Measurements from ENCODE around the gene BCAR3. TPM values are rescaled to one million over a fixed set of nuclear protein-coding genes. Genes with fewer than 3 reads are reported as not detected.
"Not testable (repeated sequence)": the region's sequence is repeated elsewhere in the genome, so short reads cannot be mapped to it uniquely, and the experiment has no call there.

The BCAR3 gene
- total and polyA plus RNA-seq, 4 donors: 8.4 to 24.1 (median 16.0) TPM

GRCh38 chr1:93596329-93597089 is 85.1 kb downstream of the BCAR3 start:
- H3K4me3 ChIP-seq (ENCODE audit: low read length in 2 of 2): no peak overlapping the region
- no peak overlapping the region for H3K27ac ChIP-seq (ENCODE audit: low read depth in 1 of 2, low read length in 2 of 2)
- H3K9me3 ChIP-seq (ENCODE audit: control insufficient read depth, low read length): no peaks in the 10 kb centered on the region
- WGBS, 2 donors: 70 to 73% methylated on average over 4 of the region's 4 CpGs
- intact Hi-C loops (cut with DNase I): no loop called here
- ATAC-seq (ENCODE audit: low FRiP score) (no peak), DNase-seq (no peak)
- peaks cover 0 to 9% of the 10 kb centered on the region in 2 donors for H3K4me1 ChIP-seq (ENCODE audit: control insufficient read depth in 1 of 2, insufficient read depth in 2 of 2, low read length in 2 of 2)
- H3K27me3 ChIP-seq (ENCODE audit: control insufficient read depth in 1 of 2, insufficient read depth in 2 of 2, low read length in 1 of 2): no peaks in the 10 kb centered on the region
- no peaks in the 10 kb centered on the region for H3K36me3 ChIP-seq (ENCODE audit: control insufficient read depth in 1 of 2, insufficient read depth in 2 of 2, low read length in 1 of 2)

GRCh38 chr1:93595743-93596142 is 85.9 kb downstream of the BCAR3 start:
- Histone ChIP-seq H3K27ac (ENCODE audit: low read depth in 1 of 2, low read length in 2 of 2) (no peak overlapping the region), H3K27me3 (ENCODE audit: control insufficient read depth in 1 of 2, insufficient read depth in 2 of 2, low read length in 1 of 2) (no peaks in the 10 kb centered on the region), H3K9me3 (ENCODE audit: control insufficient read depth, low read length) (no peaks in the 10 kb centered on the region), H3K4me1 (ENCODE audit: control insufficient read depth in 1 of 2, insufficient read depth in 2 of 2, low read length in 2 of 2) (peaks cover 0 to 9% of the 10 kb centered on the region in 2 donors), H3K36me3 (ENCODE audit: control insufficient read depth in 1 of 2, insufficient read depth in 2 of 2, low read length in 1 of 2) (no peaks in the 10 kb centered on the region), H3K4me3 (ENCODE audit: low read length in 2 of 2) (no peak overlapping the region)
- intact Hi-C loops (cut with DNase I): no loop called here
- no peak for DNase-seq
- WGBS, 2 donors: 22 to 32% methylated on average over 4 of the region's 4 CpGs
- no peak for ATAC-seq (ENCODE audit: low FRiP score)

GRCh38 chr1:93595266-93595665 is 86.4 kb downstream of the BCAR3 start:
- intact Hi-C loops (cut with DNase I): no loop called here
- H3K9me3 ChIP-seq (ENCODE audit: control insufficient read depth, low read length): no peaks in the 10 kb centered on the region
- no peak overlapping the region for H3K27ac ChIP-seq (ENCODE audit: low read depth in 1 of 2, low read length in 2 of 2)
- no peak for DNase-seq
- no peaks in the 10 kb centered on the region for H3K27me3 ChIP-seq (ENCODE audit: control insufficient read depth in 1 of 2, insufficient read depth in 2 of 2, low read length in 1 of 2)
- ATAC-seq (ENCODE audit: low FRiP score): no peak
- no peak overlapping the region for H3K4me3 ChIP-seq (ENCODE audit: low read length in 2 of 2)
- no peaks in the 10 kb centered on the region for H3K36me3 ChIP-seq (ENCODE audit: control insufficient read depth in 1 of 2, insufficient read depth in 2 of 2, low read length in 1 of 2)
- WGBS, 2 donors: 26 to 49% methylated on average over 2 of the region's 2 CpGs
- peaks cover 0 to 9% of the 10 kb centered on the region in 2 donors for H3K4me1 ChIP-seq (ENCODE audit: control insufficient read depth in 1 of 2, insufficient read depth in 2 of 2, low read length in 2 of 2)

- peaks cover 0 to 1% of the 10 kb centered on the region in 2 donors for H3K36me3 ChIP-seq (ENCODE audit: control insufficient read depth in 1 of 2, insufficient read depth in 2 of 2, low read length in 1 of 2)
- DNase-seq: no peak
- no peak overlapping the region for H3K4me3 ChIP-seq (ENCODE audit: low read length in 2 of 2)
- no peak for ATAC-seq (ENCODE audit: low FRiP score)
- H3K27ac ChIP-seq (ENCODE audit: low read depth in 1 of 2, low read length in 2 of 2): no peak overlapping the region
- H3K27me3 ChIP-seq (ENCODE audit: control insufficient read depth in 1 of 2, insufficient read depth in 2 of 2, low read length in 1 of 2): no peaks in the 10 kb centered on the region
- no peaks in the 10 kb centered on the region for H3K9me3 ChIP-seq (ENCODE audit: control insufficient read depth, low read length)
- 93 to 100% methylated on average over 1 of the region's 1 CpG for WGBS, 2 donors
- intact Hi-C loops (cut with DNase I): no loop called here
- H3K4me1 ChIP-seq (ENCODE audit: control insufficient read depth in 1 of 2, insufficient read depth in 2 of 2, low read length in 2 of 2): peaks cover 0 to 9% of the 10 kb centered on the region in 2 donors
Measured at GRCh38 chr1:93594603-93594880, 87.1 kb downstream of the BCAR3 start.

- intact Hi-C loops (cut with DNase I): no loop called here
- DNase-seq (no peak), ATAC-seq (ENCODE audit: low FRiP score) (no peak)
- Histone ChIP-seq H3K27ac (ENCODE audit: low read depth in 1 of 2, low read length in 2 of 2) (no peak overlapping the region), H3K27me3 (ENCODE audit: control insufficient read depth in 1 of 2, insufficient read depth in 2 of 2, low read length in 1 of 2) (no peaks in the 10 kb centered on the region), H3K36me3 (ENCODE audit: control insufficient read depth in 1 of 2, insufficient read depth in 2 of 2, low read length in 1 of 2) (peaks cover 0 to 1% of the 10 kb centered on the region in 2 donors), H3K4me3 (ENCODE audit: low read length in 2 of 2) (no peak overlapping the region), H3K9me3 (ENCODE audit: control insufficient read depth, low read length) (no peaks in the 10 kb centered on the region), H3K4me1 (ENCODE audit: control insufficient read depth in 1 of 2, insufficient read depth in 2 of 2, low read length in 2 of 2) (peaks cover 0 to 9% of the 10 kb centered on the region in 2 donors)
- WGBS, 2 donors: 87 to 90% methylated on average over 13 of the region's 13 CpGs
Measured at GRCh38 chr1:93593854-93594602, 87.6 kb downstream of the BCAR3 start.

- no peaks in the 10 kb centered on the region for H3K9me3 ChIP-seq (ENCODE audit: control insufficient read depth, low read length)
- no peak for DNase-seq
- ATAC-seq (ENCODE audit: low FRiP score): peak; percentile 45
- no peak overlapping the region for H3K4me3 ChIP-seq (ENCODE audit: low read length in 2 of 2)
- 89 to 92% methylated on average over 6 of the region's 6 CpGs for WGBS, 2 donors
- H3K27me3 ChIP-seq (ENCODE audit: control insufficient read depth in 1 of 2, insufficient read depth in 2 of 2, low read length in 1 of 2): no peaks in the 10 kb centered on the region
- peaks cover 0 to 1% of the 10 kb centered on the region in 2 donors for H3K36me3 ChIP-seq (ENCODE audit: control insufficient read depth in 1 of 2, insufficient read depth in 2 of 2, low read length in 1 of 2)
- intact Hi-C loops (cut with DNase I): no loop called here
- H3K27ac ChIP-seq (ENCODE audit: low read depth in 1 of 2, low read length in 2 of 2): peak overlapping the region in 1 of 2 donors; percentile 50
- peaks cover 0 to 9% of the 10 kb centered on the region in 2 donors for H3K4me1 ChIP-seq (ENCODE audit: control insufficient read depth in 1 of 2, insufficient read depth in 2 of 2, low read length in 2 of 2)
Measured at GRCh38 chr1:93592551-93592949, 89.1 kb downstream of the BCAR3 start.

- peak; percentile 57 for ATAC-seq (ENCODE audit: low FRiP score)
- Histone ChIP-seq H3K36me3 (ENCODE audit: control insufficient read depth in 1 of 2, insufficient read depth in 2 of 2, low read length in 1 of 2) (peaks cover 0 to 1% of the 10 kb centered on the region in 2 donors), H3K4me3 (ENCODE audit: low read length in 2 of 2) (no peak overlapping the region), H3K4me1 (ENCODE audit: control insufficient read depth in 1 of 2, insufficient read depth in 2 of 2, low read length in 2 of 2) (peaks cover 0 to 9% of the 10 kb centered on the region in 2 donors), H3K9me3 (ENCODE audit: control insufficient read depth, low read length) (no peaks in the 10 kb centered on the region), H3K27me3 (ENCODE audit: control insufficient read depth in 1 of 2, insufficient read depth in 2 of 2, low read length in 1 of 2) (no peaks in the 10 kb centered on the region), H3K27ac (ENCODE audit: low read depth in 1 of 2, low read length in 2 of 2) (no peak overlapping the region)
- DNase-seq: peak in 1 of 2 donors; percentile 68
- WGBS, 2 donors: 67 to 69% methylated on average over 17 of the region's 17 CpGs
- intact Hi-C loops (cut with DNase I): no loop called here
Measured at GRCh38 chr1:93591676-93592550, 89.7 kb downstream of the BCAR3 start.

GRCh38 chr1:93591291-93591675 is 90.4 kb downstream of the BCAR3 start:
- H3K9me3 ChIP-seq (ENCODE audit: control insufficient read depth, low read length); DNase-seq; H3K4me1 ChIP-seq (ENCODE audit: control insufficient read depth in 1 of 2, insufficient read depth in 2 of 2, low read length in 2 of 2); ATAC-seq (ENCODE audit: low FRiP score); H3K4me3 ChIP-seq (ENCODE audit: low read length in 2 of 2); intact Hi-C loops (cut with DNase I); H3K27me3 ChIP-seq (ENCODE audit: control insufficient read depth in 1 of 2, insufficient read depth in 2 of 2, low read length in 1 of 2); H3K36me3 ChIP-seq (ENCODE audit: control insufficient read depth in 1 of 2, insufficient read depth in 2 of 2, low read length in 1 of 2); H3K27ac ChIP-seq (ENCODE audit: low read depth in 1 of 2, low read length in 2 of 2): not testable (repeated sequence)
- 77 to 79% methylated on average over 3 of the region's 3 CpGs for WGBS, 2 donors
